ELR (cell line): ENCODE measurements around the gene CX3CR1.
"Not testable (repeated sequence)": the region's sequence is repeated elsewhere in the genome, so short reads cannot be mapped to it uniquely, and the experiment has no call there.

Source experiments
- DNase-seq: peaks from one replicate; pipeline ENCODE4 v3.0.0-alpha.2; 2015; ENCODE audit warnings: low read depth

CX3CR1 gene

DNA sequence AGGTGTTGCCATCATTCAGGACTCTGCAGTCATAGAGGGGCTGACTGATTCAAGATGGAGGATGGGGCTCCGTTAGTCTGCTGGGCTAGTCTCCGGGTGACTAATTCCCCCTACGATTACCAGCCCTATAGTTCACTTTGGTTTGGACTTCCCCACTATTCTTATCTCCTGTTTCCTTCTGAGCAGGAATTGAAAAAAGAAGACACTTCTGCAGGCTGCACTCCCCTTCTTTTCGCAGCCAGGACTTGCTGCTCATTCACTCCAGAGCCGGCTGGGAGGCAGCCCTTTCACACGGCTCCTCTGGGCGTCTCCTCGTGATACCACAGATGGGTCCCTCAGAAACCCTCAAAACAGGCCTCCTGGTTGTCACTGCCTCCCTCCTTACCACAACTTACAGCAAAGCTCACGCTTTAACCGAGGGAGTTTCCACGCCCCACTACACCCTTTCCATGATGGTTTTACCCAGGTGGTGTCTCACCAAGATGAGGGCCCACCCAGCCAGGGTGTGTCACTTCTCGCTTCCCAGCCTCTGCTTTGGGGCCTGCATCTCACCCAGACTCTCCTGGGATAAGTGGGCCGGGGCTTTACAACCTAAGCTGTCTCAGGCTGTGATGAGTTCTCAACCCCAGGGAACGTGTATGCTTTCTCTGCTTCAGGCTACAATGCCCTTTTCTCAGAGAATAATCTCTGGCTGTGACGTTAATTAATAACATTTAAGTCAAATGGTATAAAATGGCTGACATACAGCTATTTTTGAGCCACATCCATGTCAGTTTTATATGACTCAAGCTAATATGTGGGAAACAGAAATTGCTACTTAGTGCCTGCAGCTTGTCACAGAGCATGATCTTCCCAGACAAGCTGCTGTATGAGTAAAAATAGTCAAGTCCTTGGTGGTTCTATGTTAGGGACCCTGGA is 11.9 kb downstream of the CX3CR1 start:
- no peak for DNase-seq

- DNase-seq = no peak
Observed at GRCh38 chr3:39264053-39264452, 15.8 kb downstream of the CX3CR1 start.

DNA sequence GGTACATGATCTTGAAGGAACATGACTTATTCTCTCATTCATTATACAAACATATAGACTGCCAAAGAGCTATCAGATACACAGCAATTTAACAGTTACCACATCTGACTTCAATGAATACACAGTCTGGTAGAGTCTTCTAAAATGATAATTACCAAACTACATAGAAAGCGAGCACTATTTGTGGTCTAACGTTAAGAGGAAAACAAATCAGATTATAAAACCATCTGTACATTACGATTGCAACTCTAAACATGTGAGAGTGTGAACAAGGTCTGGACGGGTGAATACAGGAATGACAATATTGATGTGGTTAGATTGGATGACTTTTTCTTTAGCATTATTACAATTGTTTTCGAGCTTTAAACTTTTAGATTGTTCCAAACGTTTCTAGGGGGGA is 16.3 kb downstream of the CX3CR1 start:
- no peak for DNase-seq

DNA sequence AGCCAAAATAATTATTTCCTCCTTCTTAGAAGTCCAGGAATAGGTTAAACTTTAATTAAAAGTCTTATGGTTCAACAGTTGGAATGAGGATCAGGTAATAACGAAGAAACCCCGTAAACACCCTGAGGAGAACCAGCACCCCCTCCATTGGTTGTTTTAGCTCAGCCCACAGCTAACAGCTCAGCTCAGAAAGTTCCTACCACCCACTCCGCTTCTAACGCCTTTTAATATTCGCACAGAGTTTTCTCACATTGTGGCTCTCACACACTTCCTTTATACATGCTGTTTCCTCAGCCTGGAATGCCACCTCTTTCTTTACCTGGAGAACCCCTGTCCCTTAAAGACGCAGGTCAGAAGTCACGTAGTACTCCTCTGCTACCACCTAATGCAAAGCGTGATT is 17.0 kb downstream of the CX3CR1 start:
- no peak for DNase-seq

GRCh38 chr3:39261726-39262125 is 18.1 kb downstream of the CX3CR1 start:
- no peak for DNase-seq

- DNase-seq = peak; percentile 80
Observed at GRCh38 chr3:39260957-39261356, 18.9 kb downstream of the CX3CR1 start.

DNA sequence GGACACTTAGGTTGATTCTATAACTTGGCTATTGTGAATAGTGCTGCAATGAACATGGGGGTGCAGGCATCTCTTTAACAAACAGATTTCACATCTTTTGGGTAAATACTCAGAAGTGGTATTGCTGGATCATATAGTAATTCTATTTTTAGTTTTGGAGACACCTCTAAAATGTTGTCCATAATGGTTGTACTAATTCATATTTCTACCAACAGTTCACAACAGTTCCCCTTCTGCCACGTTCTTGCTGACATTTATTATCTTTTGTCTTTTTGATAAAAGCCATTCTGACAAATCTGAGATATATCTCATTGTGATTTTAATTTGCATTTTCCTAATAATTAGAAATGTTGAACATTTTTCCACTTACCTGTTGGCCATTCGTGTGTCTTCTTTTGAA is 19.5 kb downstream of the CX3CR1 start:
- no peak for DNase-seq

GRCh38 chr3:39255503-39256325 is 24.1 kb downstream of the CX3CR1 start:
- no peak for DNase-seq

GRCh38 chr3:39254806-39255449 is 24.9 kb downstream of the CX3CR1 start:
- peak; percentile 69 for DNase-seq

DNA sequence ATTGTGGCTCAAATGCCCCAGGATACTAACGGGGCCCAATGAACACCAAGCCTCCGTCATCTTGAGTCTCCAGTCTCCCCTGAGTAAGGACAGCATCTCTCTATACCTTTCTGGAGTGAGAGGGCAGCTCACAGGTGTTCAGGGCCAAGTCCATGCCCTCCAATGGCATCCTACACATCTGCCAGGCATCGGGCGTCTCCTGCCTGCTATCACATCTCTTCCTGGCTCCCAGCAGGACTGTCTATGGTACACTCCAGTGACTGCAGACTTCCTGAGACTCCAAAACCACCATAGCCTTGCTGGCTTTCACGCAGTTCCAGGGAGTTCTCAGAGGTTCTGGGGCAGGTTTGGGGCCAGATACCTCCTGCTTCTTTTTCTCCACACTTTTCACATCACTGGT is 28.3 kb downstream of the CX3CR1 start:
- DNase-seq = no peak

DNA sequence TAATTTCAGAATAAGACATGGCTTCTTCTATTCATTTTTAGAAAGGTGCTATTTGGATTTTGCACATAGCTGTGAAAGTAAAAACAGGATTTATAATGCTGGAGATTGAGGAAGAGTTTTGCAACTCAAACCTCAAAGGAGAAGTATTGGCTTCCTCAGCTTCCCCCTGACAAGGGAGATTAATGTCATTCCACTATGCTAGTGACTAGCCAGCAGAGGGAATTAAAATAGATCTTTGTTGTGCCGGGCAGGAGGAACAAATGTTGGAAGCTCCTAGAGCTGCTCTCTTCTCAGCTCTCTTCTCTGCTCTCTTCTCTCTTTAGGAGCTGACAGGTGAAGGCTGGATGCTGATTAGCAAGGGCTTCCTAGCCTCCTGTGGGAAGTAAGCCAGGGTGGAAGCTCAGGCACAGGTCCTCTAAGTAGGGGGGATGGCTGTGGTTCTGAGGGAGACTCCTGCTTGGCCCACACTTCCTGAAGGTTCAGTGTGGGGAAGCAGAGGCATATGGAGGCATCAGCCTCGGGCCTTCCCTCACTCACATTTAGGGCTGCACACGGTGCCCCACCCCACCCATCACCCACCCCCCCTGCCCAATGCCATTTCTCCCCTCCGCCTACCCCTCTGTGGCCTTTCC is 29.6 kb downstream of the CX3CR1 start:
- no peak for DNase-seq

- DNase-seq = peak; percentile 29
Observed at GRCh38 chr3:39249453-39250115, 30.3 kb downstream of the CX3CR1 start.

GRCh38 chr3:39241561-39241960 is 38.3 kb downstream of the CX3CR1 start:
- DNase-seq = no peak

DNA sequence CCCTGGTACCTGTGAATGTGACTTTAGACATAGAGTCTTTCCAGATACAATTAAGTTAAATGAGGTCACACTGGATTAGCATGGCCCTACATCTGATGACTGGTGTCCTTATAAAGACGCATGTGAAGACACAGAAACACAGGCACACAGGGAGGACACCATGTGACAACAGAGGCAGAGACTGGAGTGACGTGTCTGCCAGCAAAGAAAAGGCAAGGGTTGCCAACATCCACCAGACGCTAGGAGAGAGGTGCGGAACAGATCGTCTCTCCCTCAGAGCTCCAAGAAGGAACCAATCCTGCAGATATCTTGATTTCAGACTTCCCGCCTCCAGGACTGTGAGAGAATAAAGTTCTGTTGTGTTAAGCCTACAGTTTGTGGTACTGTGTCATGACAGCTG is 42.8 kb downstream of the CX3CR1 start:
- DNase-seq = no peak

DNA sequence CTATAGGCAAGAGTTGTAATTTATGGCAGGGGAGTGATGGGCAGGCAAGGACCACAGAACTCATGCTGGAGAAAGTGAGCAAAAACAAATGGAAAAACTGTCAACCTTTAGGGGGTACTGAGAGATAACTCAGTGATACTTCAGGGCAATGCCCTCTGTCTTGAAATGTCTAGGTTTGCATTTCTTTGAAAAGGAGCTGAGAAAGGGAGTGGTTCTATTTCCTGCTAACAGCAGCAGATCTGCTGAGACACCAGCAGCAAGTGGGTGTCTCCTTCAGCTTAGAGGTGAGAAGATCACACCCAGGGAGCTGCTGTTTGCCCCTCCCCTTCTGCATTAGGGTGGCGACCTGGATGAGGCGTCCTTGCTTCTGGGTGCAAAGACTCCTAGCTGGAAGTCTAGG is 45.2 kb downstream of the CX3CR1 start:
- DNase-seq = no peak

- no peak for DNase-seq
Observed at GRCh38 chr3:39232859-39233258, 47.0 kb downstream of the CX3CR1 start.

DNA sequence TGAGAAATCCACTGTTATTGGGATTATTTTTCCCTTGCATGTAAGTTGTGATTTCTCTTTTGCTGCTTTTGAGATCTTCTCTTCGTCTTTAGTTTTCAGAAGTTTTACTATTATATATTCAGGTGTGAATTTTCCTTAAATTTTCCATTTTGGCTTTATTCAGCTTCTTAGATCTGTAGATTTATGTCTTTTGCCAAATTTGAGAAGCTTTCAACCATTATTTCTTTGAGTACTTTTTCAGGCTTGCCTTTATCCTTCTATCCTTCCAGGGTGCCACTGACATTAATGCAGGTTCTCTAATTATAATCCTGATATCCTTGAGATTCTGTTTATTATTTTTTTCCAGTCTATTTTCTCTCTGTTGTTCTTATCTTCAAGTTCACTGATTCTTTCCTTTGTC is 49.4 kb downstream of the CX3CR1 start:
- no peak for DNase-seq

GRCh38 chr3:39228496-39228895 is 51.3 kb downstream of the CX3CR1 start:
- DNase-seq = no peak

GRCh38 chr3:39227596-39227995 is 52.2 kb downstream of the CX3CR1 start:
- DNase-seq = not testable (repeated sequence)

DNA sequence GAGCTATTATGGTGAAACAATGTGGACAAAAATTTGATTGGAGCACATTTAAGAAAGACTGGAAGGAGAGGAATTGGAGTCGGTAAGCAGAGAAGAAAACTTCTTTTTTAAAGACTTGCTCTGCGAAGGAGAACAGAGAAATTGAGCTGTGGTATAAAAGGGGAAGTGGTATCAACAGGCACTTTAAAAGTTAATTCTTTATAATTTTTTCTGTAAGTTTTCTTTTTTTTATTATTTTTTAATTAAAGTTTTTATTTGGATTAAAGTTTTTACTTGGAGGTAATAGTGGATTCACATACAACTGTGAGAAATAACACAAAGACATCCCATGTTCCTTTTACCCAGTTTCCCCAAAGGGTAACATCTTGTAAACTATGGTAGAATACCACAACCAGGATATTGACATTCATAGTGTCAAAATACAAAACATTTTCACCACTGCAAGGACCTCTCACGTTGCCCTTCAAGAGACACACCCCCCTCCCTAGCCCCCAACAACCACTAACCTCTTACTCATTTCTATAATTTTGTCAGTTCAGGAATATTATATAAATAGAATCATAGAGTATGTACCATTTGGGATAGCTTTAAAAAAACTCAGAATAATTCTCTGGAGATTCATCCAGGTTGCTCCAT is 53.6 kb downstream of the CX3CR1 start:
- no peak for DNase-seq

DNA sequence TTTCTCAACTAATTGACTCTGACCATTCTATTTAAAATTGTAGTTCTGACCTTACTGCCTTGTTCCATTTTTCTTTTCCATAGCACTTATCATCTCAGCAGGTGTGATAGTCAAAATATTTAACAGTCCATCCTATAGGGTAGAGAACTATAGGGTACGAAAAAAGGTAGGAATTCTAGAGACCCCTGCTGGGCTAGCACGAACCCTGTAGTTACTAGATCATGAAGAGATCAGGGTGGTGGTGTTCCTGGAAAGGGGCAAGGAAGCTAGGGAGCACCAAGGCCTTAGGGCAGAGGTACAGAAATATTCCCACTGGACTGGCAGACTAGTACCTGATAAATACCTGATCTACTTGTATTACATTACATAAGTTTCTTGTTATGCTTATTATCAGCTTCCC is 55.5 kb downstream of the CX3CR1 start:
- no peak for DNase-seq
